Gastrocnemius medialis (tissue), 4 donors: ENCODE results near the gene BACE2.

Experiments
- POLR2A ChIP-seq, 2 donors: fragments of 450-650 bp; IDR thresholded peaks; one replicate each; pipeline ENCODE4 v1.6.1; 2017; ENCODE audit warnings: antibody characterized with exemption in 2 of 2, mild to moderate bottlenecking in 2 of 2, moderate library complexity in 2 of 2
- TF ChIP-seq, protein P1 (sequence below), 5 experiments: fragments of 450-650 bp in 3 of 5; fragments of 200-600 bp in 2 of 5; sonication (generic) in 2 of 5; IDR thresholded peaks in 4 of 5; conservative IDR thresholded peaks in 1 of 5; 1 replicate in 4 of 5; 2 replicates in 1 of 5; pipeline ENCODE4 v1.5.1; 2016 to 2019; ENCODE audit warnings: antibody characterized with exemption in 5 of 5, mild to moderate bottlenecking in 3 of 5, moderate library complexity in 3 of 5

DNA sequence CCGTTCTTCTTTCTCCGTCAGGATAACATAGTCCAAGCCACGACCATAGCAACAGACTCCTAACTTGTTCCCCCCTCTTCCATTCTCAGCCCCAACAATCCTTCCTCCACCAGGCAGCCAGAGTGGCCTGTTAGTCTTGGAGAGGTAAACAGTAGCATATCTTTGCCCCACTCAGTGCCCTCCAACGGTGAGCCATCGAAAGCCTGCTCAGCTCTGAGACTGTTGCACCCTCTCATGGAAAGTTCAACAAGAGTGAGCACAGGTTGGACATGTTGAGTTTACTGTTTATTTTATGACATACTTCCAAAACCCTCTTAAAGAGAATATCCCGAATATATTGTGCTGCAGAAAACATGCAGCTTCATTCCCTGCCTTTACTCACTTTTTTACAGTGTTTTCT is 30.1 kb upstream of the BACE2 start:
- TF ChIP-seq, protein P1, sequence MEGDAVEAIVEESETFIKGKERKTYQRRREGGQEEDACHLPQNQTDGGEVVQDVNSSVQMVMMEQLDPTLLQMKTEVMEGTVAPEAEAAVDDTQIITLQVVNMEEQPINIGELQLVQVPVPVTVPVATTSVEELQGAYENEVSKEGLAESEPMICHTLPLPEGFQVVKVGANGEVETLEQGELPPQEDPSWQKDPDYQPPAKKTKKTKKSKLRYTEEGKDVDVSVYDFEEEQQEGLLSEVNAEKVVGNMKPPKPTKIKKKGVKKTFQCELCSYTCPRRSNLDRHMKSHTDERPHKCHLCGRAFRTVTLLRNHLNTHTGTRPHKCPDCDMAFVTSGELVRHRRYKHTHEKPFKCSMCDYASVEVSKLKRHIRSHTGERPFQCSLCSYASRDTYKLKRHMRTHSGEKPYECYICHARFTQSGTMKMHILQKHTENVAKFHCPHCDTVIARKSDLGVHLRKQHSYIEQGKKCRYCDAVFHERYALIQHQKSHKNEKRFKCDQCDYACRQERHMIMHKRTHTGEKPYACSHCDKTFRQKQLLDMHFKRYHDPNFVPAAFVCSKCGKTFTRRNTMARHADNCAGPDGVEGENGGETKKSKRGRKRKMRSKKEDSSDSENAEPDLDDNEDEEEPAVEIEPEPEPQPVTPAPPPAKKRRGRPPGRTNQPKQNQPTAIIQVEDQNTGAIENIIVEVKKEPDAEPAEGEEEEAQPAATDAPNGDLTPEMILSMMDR (IDR thresholded peaks at IDR 0.05 in 4 of 5, conservative IDR thresholded peaks at IDR 0.05 in 1 of 5), result no peak
- no peak for TF ChIP-seq POLR2A (IDR thresholded peaks at IDR 0.05)
